GM11168 (cell line): ENCODE data around the gene SAP25.
"Not testable (repeated sequence)": the region's sequence is repeated elsewhere in the genome, so short reads cannot be mapped to it uniquely, and the experiment has no call there.

ENCODE experiments used
- in situ Hi-C: fragments of 300-500 bp; cut with MboI; formaldehyde crosslinking; loops from one replicate; pipeline ENCODE4 v1.12.0; 2022; ENCODE audit warnings: low sequenced_read_pairs; ENCODE audit not compliant: unreplicated experiment

Gene SAP25

DNA sequence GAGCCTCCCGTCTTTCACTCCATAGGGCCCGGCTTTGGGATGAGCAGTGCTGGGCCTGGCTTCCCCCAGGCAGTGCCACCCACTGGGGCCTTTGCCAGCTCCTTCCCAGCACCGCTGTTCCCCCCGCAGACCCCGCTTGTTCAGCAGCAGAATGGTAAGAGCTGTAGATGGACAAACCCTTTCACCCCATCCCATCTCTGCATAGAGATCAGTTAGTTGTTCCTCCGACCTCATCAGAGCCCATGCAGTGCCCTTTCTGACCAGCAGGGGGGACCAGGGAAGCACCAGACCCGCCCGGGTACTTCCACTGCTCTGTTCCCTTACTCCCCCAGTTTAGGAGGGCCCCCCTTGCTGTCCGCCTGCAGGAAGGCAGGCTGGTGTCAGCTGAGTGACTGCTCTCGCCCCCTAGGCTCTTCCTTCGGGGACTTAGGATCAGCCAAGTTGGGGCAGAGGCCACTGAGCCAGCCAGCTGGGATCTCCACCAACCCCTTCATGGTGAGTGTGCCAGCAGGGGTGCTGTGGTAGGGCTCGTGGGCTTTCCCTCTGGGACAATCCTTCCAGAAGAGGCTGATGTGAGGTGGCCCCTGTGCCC, 9.8 kb downstream of the SAP25 start:
- in situ Hi-C loops = loop anchor here (5.0 kb wide), 1 partner anchor 82 kb away; the partner anchor contains the start of gene NYAP1

DNA sequence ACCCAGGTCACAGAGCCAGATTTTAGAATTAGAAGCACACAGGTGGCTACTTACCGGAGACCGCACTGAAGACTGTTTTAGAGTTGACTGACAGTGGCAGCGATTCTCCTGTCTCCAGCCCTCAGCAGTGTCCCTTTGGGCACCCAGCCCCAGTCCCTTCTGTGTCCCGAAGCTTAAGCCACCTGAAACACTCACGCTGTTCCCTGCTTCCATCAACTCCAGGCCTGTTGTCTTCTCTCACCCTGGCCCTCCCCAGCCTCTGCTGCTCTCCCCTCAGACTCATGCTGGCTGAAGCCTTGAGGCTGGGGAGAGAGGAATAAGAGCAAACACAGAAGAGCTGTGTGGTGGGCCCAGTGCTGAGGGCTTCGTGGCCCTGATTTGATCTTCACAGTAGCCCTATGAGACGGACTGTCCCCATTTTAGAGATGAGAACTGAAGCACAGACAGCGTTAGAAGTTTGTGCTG, 10.6 kb downstream of the SAP25 start:
- in situ Hi-C loops = loop anchor here (5.0 kb wide), 1 partner anchor 81 kb away; the partner anchor contains the start of gene NYAP1

DNA sequence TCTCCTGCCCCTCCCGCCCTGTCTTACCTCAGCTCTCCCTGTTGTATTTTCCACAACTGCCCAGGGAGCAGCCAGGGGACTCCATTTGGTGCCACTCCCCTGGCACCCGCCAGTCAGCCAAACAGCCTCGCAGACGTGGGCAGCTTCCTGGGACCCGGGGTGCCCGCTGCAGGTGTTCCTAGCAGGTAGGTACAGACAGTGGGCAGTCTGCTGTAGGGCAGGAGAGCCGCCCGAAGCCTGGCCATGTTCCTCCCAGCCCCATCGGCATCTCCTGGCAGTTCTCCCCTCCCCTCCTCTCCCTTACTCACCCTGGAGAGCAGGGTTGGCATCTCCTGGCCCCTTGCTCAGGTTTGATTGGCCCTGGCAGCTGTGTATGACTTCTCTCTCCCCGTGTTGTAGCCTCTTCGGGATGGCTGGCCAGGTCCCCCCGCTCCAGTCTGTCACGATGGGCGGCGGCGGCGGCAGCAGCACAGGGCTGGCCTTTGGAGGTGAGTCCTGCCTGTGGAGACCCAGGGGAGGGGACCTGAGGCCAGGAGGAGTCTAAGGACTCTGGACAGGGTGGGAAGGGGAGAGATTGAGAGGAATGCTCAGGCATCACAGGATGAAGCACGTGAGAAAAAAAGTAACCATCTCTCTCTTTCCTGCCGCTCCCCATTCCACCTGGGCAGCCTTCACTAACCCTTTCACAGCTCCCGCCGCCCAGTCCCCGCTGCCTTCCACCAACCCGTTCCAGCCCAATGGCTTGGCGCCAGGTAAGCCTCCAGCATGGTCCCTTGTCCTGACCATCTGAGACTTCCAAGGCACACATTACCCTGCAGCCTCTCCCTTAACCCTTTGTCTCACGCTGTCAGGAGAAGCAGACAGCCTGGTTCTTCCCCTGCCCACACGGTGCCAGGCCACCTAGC, 11.3 kb downstream of the SAP25 start:
- in situ Hi-C loops = loop anchor here (5.0 kb wide), 1 partner anchor 80 kb away; the partner anchor contains the start of gene NYAP1

DNA sequence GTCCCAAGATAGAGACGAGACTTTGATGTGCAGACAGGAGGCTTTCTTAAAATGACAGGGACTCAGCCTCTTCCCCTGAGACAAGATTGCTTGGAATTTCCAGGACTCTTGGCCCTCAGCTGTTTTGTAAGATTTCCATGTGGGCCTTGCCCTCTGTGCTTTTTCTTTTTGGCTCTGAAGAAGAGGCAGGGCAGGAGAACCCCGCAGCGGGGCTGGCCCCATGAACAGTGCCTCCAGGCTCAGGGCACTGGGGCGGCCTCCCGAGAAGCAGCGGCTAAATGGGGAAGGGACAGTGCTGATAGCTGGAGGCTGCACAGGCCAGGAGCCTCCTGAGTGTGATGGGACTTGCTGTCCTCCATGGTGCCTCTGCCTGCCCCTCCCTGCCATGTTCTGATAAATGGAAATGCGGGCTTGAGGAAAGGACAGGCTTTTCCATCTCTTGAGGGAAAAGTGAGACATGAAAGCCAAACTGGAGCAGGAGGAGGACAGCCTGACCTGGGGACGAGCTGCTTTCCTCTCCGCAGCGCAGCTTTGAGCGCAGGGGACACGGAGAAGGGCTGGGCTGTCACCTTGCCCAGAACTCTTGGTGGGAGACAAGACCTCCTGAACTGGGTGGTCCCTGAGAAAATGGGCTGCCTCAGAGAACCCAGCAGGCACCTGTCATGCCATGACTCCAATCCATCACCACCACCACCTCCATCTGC, 12.1 kb downstream of the SAP25 start:
- in situ Hi-C loops = loop anchor here (5.0 kb wide), 1 partner anchor 79 kb away; the partner anchor contains the start of gene NYAP1

DNA sequence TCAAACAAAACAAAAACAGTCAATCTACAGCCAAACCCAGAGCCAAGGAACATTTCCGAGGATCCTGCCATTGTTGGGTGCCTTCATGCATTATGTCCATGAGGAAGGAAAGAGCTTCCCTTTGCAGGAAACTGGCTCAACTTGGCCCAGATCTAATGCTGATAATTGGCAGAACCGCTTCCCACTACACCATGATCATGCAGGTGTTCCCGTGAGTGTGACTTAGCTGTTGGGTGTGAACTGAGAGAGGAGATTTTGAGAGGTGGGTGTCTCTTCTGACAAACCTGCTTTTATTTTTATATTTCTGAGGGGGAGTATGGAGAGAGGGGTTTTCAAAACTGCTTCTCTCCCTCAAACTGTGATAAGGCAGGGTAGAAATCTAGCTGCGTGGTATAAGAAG, 14.6 kb downstream of the SAP25 start:
- in situ Hi-C loops = no loop called here

DNA sequence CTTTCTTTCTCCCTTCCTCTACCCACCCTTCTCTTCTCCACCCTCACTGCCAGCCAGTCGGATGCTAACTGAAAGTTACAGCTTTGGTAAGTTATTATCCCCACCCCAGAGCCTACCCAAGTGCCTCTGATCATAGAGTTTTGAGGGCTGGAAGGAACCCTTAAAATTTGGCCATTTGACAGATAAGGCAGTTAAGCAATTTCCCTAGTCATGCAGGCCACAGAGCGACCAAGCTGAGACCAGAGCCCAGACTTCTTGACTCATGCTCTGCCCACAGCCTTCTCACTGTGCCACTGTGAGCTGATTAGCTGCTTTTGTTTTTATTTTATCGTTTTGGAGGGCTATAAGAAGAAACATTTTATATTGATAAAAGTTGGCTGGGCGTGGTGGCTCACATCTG, 17.2 kb downstream of the SAP25 start:
- in situ Hi-C loops = no loop called here

DNA sequence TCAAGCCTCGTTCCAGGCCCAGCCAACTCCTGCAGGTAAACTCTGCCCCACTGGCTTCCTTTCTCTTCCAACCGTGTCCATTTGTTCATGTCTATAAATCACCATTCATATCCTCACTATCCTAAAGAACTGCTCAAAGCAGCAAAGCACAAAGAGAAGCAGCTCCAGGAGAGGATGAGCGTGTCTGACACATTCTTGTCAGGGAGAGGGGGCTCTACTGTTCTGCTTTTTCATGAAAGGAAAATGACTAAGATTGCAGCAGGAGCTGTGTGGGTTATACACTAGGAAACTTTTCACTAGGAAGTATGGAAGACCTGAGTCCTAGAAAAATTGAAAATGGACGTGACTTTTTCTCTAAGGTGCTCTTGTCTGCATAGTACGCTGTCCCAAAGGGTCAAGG, 18.0 kb downstream of the SAP25 start:
- in situ Hi-C loops = no loop called here

DNA sequence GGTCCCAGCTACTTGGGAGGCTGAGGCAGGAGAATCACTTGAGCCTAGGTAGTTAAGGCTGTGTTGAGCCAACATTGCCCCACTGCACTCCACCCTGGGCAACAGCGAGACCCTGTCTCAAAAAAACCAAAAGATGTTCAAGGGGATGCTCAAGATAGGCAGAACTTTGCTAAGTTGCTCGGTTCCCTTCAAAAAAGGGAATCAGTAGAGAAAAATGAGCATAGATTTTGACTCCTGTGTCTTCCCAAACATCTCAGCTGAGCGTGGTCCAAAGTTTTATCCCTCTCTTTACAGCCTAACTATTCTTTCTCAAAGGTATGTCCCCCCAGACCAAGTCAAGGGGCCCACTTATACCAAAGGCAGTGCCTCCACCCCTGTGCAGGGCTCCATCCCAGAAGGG, 20.7 kb downstream of the SAP25 start:
- in situ Hi-C loops = no loop called here

DNA sequence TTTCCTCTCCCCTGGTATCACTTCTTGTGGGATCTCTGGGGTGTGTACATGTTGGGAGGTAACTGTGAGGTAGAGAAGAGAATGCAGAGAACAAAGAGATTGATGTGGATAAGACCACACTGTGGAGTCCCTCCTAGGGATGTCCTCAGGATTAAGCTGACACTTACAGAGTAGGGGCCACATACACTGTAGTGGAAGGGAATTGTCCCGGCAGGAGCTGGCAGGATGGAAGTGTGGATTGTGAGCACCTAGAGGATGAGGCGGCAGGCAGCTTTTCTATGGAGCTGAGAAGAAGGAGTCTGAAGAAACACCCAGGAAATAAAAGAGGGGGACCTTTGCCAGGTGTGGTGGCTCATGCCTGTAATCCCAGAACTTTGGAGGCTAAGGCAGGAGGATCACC, 21.2 kb downstream of the SAP25 start:
- in situ Hi-C loops = no loop called here

DNA sequence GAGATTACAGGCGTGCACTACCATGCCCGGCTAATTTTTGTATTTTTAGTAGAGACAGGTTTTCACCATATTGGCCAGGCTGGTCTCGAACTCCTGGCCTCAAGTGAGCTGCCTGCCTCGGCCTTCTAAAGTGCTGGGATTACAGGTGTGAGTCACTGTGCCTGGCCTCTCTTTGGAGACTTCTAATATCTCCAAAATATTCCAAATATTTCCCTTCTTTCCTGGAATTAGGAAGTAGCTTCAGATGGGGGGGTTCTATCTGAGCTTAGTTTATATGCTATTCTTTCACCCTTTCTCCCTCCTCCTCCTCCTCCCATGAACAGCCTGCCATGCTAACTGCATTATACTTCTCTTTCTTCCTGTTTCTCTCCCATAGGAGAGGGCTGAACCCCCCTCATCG, 25.3 kb downstream of the SAP25 start:
- in situ Hi-C loops = not testable (repeated sequence)

DNA sequence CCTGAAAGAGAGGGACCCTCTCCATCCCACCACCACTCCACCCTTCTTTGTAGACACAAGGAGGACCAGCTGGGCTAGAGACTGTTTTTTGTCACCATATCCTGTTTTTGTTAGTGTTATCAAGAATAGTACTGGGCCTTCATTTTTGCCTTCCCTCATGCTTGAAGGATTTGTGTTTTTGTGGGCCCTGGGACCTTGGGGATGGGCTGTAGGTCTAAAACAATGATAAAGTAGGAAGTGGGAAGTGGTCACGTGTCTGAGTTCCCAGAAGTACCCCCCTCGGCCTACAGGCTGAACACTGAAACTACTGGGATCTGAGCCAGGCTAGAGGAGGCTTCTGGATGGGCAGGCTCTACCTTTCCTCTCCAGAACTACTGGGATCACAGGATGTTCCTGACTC, 25.8 kb downstream of the SAP25 start:
- in situ Hi-C loops = no loop called here

DNA sequence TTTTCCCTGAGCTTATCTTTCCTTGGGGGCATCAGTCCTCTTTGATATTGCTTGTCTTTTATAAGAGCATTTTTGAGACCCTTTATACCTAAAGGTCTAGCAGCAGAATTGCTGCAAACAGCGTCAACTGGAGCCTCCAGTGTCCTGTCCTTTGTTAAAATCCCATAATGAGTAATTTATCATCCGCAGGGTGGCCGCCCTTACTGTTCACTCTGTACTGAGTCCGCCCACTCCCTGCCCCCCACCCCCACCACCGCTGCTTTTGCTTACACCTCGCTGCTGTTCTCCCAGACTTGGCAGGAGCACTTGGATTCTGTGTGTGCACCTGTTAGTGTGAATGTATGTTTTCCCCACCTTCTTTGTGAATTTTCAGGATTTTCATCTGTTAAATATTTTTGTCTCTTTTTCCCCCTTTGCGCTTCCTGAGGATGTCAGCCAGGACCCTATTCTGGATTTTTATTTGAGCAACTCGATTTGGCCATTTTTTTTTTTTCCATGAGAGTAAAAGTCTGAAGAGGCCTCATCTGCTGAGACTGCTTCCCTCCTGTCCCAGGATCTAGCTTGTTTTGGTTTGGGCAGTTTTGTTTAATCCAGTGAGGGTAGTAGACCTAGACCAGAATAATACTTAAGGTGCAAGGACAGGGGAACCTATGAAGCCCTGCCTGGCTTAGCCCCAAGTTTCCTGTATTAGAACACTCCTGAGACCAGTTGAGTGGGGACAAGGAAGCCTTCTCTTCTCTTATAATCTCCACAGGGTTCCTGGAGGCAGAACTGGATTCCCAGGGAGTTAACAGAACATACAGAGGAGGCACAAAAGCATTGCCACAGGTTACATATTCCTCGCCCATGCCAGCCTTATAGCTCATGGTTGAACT, 26.5 kb downstream of the SAP25 start:
- in situ Hi-C loops = no loop called here

DNA sequence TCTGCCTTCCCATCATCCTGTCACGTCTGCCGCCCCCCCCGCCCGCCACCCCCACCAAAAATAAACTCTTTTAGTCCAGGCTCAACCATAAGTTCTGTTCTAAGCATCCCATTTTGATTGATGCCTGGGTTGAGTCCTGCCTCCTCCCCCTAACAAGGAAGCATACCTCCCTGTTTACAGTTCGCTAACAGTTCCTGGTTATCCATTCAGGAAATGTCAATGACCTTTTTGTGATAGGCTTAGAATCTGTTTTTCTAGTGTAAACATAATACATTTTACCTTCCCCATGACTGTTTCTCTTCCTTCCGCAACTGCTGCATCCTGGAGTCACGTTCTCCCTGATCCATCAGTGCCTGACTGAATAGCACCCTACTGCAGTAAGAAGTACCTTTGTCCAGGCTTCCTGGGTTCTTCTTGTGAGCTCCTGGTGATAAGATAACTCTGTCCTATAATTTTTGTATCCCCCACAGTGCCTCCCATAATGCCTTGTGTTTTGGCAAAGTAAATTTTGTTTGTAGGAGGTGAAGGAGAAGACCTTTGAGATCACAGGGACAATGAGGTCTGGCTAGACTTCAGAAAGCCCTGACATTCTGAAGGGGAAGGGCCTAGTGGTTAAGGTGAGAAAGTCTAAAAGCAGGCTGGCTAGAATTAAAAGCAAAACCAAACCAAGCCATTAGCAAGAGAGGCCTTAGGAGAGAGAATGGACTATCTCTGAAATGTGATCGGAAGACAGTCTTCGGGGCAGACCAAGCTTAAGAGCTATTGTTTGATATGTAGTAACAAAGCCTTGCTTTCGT, 27.4 kb downstream of the SAP25 start:
- in situ Hi-C loops = no loop called here

DNA sequence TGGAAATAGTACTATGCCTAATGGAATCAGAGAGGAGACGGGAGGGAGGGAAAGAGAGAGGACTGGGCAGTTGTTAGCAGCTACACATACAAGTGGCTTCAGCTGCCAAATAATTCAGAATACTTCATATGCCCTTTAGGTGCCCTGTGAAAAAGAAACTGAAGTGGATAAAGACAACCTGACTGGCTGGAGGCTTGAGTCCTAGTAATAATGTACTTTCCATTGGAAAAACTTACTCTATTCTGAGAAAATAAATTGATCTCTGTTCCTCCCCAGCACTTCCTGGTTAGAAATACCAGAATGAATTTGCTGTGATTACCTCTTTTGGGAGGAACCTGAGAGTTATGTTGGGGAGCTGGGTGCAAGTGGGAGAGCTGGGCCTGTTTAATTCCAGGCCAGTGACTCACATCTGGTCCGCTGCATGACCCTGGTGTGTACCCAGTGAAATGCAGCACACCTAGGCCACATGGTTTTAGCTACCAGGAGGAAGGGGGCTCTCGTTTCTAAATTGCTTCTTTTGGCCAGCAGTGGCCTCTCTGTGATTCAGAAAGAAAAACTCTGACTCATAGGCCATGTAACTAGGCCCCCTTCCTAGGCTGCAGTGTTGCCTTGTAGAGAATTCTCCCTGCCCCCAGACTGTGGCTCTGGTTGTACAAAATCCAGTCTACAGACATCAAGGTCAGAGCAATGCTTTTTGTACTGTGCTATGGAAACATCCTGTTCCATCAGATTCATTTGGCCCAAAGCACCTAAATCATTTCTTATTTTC, 28.2 kb downstream of the SAP25 start:
- in situ Hi-C loops = no loop called here

DNA sequence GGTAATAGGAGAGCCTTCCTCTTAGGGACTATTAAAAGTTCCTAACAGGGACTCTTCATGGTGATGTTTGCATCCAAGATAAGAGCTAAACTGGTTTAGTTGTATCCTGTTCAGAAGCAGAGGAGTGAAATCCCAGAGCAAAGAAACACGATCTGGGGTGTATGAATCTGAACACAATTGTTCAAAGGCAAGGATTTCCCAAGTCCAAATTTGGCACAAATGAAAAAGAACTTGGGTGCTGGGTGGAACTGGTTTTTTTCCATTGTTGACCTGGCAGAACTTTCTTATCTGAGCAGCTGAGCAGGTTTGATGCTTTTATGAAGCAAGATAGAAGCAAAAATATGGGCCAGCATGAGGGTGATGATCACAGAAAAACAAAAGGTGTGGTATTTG, 28.7 kb downstream of the SAP25 start:
- in situ Hi-C loops = no loop called here

DNA sequence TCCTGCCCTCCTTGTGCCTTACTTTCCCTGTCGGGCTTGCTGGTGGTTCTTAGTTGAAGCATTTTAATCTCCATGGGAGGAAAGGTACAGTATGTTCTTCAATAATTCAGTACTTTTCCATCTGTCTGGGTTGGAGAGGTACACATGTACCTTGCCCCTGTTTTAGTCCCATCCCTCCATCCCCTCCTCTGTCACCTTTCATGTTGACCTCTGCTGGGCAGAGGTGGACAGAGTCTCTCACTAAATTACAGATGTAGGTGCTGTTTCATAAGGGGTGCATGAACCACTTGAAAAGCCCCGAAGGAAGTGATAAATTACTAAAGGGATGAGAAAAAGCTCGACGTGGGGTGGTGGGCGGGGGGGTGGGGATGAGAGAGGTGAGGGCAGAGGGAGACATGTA, 29.3 kb downstream of the SAP25 start:
- in situ Hi-C loops = no loop called here

DNA sequence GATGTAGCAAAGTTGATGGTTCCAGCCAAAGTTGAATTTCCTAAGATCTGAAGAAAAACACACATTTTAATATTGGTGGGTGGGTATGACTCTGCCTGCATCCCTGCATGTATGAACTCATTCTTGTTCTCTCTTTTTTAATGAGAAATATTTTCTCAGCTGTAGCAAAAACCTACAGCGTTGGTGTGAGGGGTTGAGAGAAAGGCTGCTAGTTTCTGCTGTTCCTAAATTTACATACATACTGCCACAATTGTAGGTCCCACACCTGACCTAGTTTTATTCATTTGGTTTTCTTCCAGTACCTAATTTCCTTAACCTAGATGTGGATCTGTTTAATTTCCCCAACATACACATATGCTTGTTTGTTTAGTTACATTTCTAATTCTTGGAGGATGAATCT, 30.1 kb downstream of the SAP25 start:
- in situ Hi-C loops = no loop called here

DNA sequence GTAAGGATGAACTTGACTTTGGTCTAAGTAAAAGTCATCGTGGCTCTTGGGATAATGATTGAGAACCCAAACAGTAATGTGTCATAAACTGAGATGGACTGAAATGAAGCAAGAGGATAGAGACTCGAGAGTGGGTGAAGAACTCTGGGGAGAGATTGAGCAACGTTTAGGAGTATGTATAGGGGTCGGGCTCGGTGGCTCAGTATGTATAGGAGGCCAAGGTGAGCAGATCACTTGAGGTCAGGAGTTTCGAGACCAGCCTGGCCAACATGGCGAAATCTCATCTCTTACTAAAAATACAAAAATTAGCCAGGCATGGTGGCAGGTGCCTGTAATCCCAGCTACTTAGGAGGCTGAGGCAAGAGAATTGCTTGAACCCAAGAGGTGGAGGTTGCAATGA, 32.4 kb downstream of the SAP25 start:
- in situ Hi-C loops = not testable (repeated sequence)
